OCI-LY1 (cell line): ENCODE results near the gene SKAP2.

Experiments
- H2AFZ ChIP-seq: fragments of 200-600 bp; sonication (generic), shearing (Covaris generic); 2 replicates; pipeline ENCODE4 v1.6.0; 2014; ENCODE audit warnings: antibody characterized with exemption, mild to moderate bottlenecking, low read length
- H3F3A ChIP-seq: fragments of 200-600 bp; sonication (generic), shearing (Covaris generic); 2 replicates; pipeline ENCODE4 v1.6.0; 2014; ENCODE audit warnings: mild to moderate bottlenecking, antibody characterized with exemption, low read length, moderate library complexity; ENCODE audit not compliant: insufficient read depth
- H3K27ac ChIP-seq: fragments of 200-600 bp; sonication (generic); 2 replicates; pipeline ENCODE4 v1.5.1; 2014; ENCODE audit warnings: low read length, mixed run types, mild to moderate bottlenecking, low read depth; ENCODE audit not compliant: poor library complexity, severe bottlenecking
- H3K27me3 ChIP-seq: fragments of 200-600 bp; sonication (generic); 2 replicates; pipeline ENCODE4 v1.6.0; 2014; ENCODE audit warnings: antibody characterized with exemption, mild to moderate bottlenecking, low read length, moderate library complexity; ENCODE audit not compliant: insufficient read depth
- H3K36me3 ChIP-seq: fragments of 200-600 bp; sonication (generic); 2 replicates; pipeline ENCODE4 v1.6.1; 2014; ENCODE audit warnings: mild to moderate bottlenecking, antibody characterized with exemption, low read length, moderate library complexity, mixed read lengths; ENCODE audit not compliant: insufficient read depth
- H3K4me1 ChIP-seq: fragments of 200-600 bp; sonication (generic); 2 replicates; pipeline ENCODE4 v1.5.1; 2014; ENCODE audit warnings: mild to moderate bottlenecking, low read length, moderate library complexity; ENCODE audit not compliant: insufficient read depth, severe bottlenecking
- H3K4me2 ChIP-seq: fragments of 200-600 bp; sonication (generic), shearing (Covaris generic); 2 replicates; pipeline ENCODE4 v1.6.1; 2014; ENCODE audit warnings: low read length
- H3K4me3 ChIP-seq: fragments of 200-600 bp; sonication (generic); 2 replicates; pipeline ENCODE4 v1.5.1; 2014; ENCODE audit warnings: low read length, low read depth, mild to moderate bottlenecking, mixed read lengths; ENCODE audit not compliant: poor library complexity, severe bottlenecking
- H3K79me2 ChIP-seq: fragments of 200-600 bp; shearing (Covaris generic); 2 replicates; pipeline ENCODE4 v1.6.1; 2016; ENCODE audit warnings: mixed run types, low read length, mixed read lengths; ENCODE audit not compliant: insufficient read depth
- H3K9ac ChIP-seq: fragments of 200-600 bp; sonication (generic), shearing (Covaris generic); 2 replicates; pipeline ENCODE4 v1.6.1; 2014; ENCODE audit warnings: mild to moderate bottlenecking, low read length, mixed read lengths
- H3K9me2 ChIP-seq: fragments of 200-600 bp; sonication (generic), shearing (Covaris generic); 2 replicates; pipeline ENCODE4 v1.6.1; 2014; ENCODE audit warnings: low read depth, mild to moderate bottlenecking, low read length, mixed read lengths
- H3K9me3 ChIP-seq: fragments of 200-600 bp; shearing (Covaris generic); 2 replicates; pipeline ENCODE4 v1.6.1; 2014; ENCODE audit warnings: low read length, mixed read lengths
- H4K20me1 ChIP-seq: fragments of 200-600 bp; sonication (generic), shearing (Covaris generic); 2 replicates; pipeline ENCODE4 v1.6.0; 2016; ENCODE audit warnings: mild to moderate bottlenecking, low read length; ENCODE audit not compliant: insufficient read depth
- EZH2 ChIP-seq: fragments of 200-600 bp; sonication (generic), shearing (Covaris generic); IDR thresholded peaks from 2 replicates; pipeline ENCODE4 v1.8.0; 2017; ENCODE audit warnings: borderline replicate concordance, mixed run types, mild to moderate bottlenecking, antibody characterized with exemption, low read length, moderate library complexity, mixed read lengths
- TF ChIP-seq, protein P1 (sequence below): fragments of 200-600 bp; sonication (generic), shearing (Covaris generic); IDR thresholded peaks from 2 replicates; pipeline ENCODE4 v1.5.1; 2017; ENCODE audit warnings: mild to moderate bottlenecking, antibody characterized with exemption, low read length, moderate library complexity, mixed read lengths

SKAP2 gene

DNA sequence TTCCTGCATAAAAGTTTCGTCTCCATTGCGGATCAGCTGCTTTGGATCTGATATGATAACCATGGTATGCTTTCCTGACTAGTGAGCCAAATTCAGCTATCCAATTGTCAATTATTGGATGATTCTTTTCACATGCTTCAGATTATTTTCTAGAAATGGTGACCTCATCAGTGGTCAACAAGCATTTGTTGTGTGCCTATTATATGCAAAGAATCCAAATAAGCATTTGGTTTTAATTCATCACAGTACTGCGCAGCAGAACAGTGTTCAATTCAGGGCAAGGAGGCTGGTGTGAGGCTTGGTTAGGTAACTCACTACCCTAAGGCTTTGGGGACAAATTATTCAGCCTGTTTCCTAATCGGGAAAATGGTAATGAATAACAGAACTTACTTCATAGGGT is 200.5 kb downstream of the SKAP2 start:
- no peaks in the 10 kb centered on the region for H3K79me2 ChIP-seq
- no peak overlapping the region for H3K27ac ChIP-seq
- H4K20me1 ChIP-seq = no peaks in the 10 kb centered on the region
- H3K36me3 ChIP-seq = no peaks in the 10 kb centered on the region
- no peaks in the 10 kb centered on the region for H3K9me3 ChIP-seq
- H3F3A ChIP-seq = no peaks in the 10 kb centered on the region; the same call in 1 of the 2 replicates
- H2AFZ ChIP-seq = no peak overlapping the region
- no peaks in the 10 kb centered on the region for H3K27me3 ChIP-seq
- no peak overlapping the region for H3K9ac ChIP-seq
- TF ChIP-seq, protein P1, sequence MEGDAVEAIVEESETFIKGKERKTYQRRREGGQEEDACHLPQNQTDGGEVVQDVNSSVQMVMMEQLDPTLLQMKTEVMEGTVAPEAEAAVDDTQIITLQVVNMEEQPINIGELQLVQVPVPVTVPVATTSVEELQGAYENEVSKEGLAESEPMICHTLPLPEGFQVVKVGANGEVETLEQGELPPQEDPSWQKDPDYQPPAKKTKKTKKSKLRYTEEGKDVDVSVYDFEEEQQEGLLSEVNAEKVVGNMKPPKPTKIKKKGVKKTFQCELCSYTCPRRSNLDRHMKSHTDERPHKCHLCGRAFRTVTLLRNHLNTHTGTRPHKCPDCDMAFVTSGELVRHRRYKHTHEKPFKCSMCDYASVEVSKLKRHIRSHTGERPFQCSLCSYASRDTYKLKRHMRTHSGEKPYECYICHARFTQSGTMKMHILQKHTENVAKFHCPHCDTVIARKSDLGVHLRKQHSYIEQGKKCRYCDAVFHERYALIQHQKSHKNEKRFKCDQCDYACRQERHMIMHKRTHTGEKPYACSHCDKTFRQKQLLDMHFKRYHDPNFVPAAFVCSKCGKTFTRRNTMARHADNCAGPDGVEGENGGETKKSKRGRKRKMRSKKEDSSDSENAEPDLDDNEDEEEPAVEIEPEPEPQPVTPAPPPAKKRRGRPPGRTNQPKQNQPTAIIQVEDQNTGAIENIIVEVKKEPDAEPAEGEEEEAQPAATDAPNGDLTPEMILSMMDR = no peak
- TF ChIP-seq EZH2 = no peak
- H3K4me3 ChIP-seq = no peak overlapping the region
- H3K9me2 ChIP-seq = no peaks in the 10 kb centered on the region
- peaks cover 3% of the 10 kb centered on the region for H3K4me1 ChIP-seq
- H3K4me2 ChIP-seq = no peak overlapping the region

DNA sequence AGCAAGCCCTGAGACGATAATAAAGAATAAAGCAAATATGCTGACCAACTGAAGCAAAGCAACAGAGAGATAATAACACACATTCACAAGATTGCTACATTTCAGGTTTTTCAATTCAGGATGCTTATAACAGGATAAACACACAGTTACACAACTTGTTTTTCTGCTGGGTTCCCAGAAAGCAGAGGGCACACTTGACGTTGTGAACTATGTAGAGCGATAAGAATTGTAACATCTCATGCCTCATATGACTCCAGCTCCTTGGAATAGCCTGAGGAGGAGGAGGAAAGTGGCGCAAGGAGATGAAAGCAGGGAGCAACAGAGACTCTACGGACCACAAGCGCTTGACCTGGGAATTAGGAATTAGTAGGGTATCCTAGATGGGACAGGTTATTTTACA is 201.7 kb downstream of the SKAP2 start:
- no peak for TF ChIP-seq EZH2
- TF ChIP-seq, protein P1 = no peak
- H3F3A ChIP-seq = no peaks in the 10 kb centered on the region; the same call in 1 of the 2 replicates
- no peak overlapping the region for H3K4me2 ChIP-seq
- H3K27me3 ChIP-seq = no peaks in the 10 kb centered on the region
- H3K9me3 ChIP-seq = no peaks in the 10 kb centered on the region
- H3K36me3 ChIP-seq = no peaks in the 10 kb centered on the region
- H4K20me1 ChIP-seq = no peaks in the 10 kb centered on the region
- H3K4me1 ChIP-seq = peaks cover 3% of the 10 kb centered on the region
- no peaks in the 10 kb centered on the region for H3K79me2 ChIP-seq
- H3K9ac ChIP-seq = no peak overlapping the region
- no peak overlapping the region for H3K4me3 ChIP-seq
- H3K27ac ChIP-seq = no peak overlapping the region
- H2AFZ ChIP-seq = no peak overlapping the region
- no peaks in the 10 kb centered on the region for H3K9me2 ChIP-seq

DNA sequence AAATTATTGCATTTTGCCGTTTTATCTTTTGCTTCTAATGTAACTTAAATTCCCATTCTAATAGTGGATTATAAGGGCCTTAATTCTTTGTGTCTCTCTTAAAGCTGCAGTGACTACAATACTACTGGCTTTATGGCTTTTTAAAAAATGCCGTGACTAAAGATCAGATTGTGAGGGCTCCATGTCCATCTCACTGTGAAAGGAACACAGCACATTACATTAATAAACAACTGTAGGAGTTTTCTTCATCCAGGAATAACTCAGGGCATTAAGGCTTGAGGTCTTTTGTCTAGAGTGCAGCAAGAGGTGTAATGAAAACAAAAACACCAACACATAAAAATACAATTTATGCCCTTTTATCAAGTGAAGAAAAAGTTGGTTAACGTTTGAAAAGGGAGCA is 205.3 kb downstream of the SKAP2 start:
- no peaks in the 10 kb centered on the region for H3K79me2 ChIP-seq
- no peaks in the 10 kb centered on the region for H4K20me1 ChIP-seq
- no peak overlapping the region for H3K4me2 ChIP-seq
- no peak overlapping the region for H3K9ac ChIP-seq
- H2AFZ ChIP-seq = no peak overlapping the region
- no peaks in the 10 kb centered on the region for H3K36me3 ChIP-seq
- H3F3A ChIP-seq = no peaks in the 10 kb centered on the region
- TF ChIP-seq EZH2 = no peak
- TF ChIP-seq, protein P1 = no peak
- H3K9me3 ChIP-seq = no peaks in the 10 kb centered on the region
- H3K27ac ChIP-seq = no peak overlapping the region
- no peaks in the 10 kb centered on the region for H3K9me2 ChIP-seq
- H3K4me3 ChIP-seq = no peak overlapping the region
- H3K4me1 ChIP-seq = no peaks in the 10 kb centered on the region
- H3K27me3 ChIP-seq = no peaks in the 10 kb centered on the region
